ENCODE data around the gene ARHGAP9. TPM values are rescaled to one million over a fixed set of nuclear protein-coding genes. Genes with fewer than 3 reads are reported as not detected.

ARHGAP9 gene
- total RNA-seq, 1 experiment from 2014 or later = 0.92 TPM

DNA sequence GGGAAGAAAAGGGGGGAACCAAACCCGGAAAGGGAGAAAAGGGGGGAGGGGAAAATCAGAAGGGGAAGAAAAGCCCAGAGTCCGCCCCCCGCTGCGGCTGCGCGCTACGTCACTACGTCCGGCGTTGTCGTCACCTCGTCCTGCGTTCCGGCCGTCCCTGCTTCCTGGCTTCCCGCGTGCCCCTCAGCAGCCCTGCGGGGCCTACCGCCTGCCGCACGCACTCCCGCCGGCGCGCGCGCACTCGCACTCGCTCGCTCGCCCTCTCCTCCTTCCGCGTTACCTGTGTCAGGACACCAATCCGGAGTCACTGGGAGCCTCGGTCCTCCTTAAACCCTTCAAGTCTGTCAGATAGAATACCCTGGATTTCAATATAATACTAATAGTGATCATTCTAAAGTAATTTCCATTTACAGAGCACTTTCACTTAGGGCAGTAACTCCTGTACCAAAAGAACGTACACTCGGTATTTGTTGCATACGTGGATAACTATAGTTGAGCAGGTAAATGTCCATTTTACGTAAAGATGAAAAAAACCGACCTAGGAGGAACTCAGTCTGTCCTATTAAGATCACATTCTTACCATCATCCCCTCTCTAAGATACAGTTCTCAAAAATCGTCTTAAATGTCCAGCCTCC, 48.6 kb downstream of the ARHGAP9 start, which contains the start of gene R3HDM2:
Gene R3HDM2 (minus strand): TSS at position 113 of the 636 bp plus-strand sequence. CDS start 120,615 bp downstream, outside the sequence.
- H3K27ac ChIP-seq (ENCODE audit: low read length) = peak within 1 kb of the TSS; percentile 98
- no peaks in the 10 kb centered on the region for H3K27me3 ChIP-seq (ENCODE audit: control insufficient read depth, insufficient read depth, low read length)
- ChIA-PET POLR2A (interaction anchor here (0.6 kb wide), 1 partner anchor 313 kb away, joined by 4 read pairs; the partner anchor contains the start of gene TSPAN31), CTCF (no interaction called here)
- peak within 1 kb of the TSS; percentile 60 to 86 for H3K4me3 ChIP-seq (ENCODE audit: low read depth in 2 of 2, low read length in 2 of 2)
- intact Hi-C loops (cut with micrococcal nuclease; ENCODE audit: unreplicated experiment) (no loop called here), in situ Hi-C loops (cut with HindIII; ENCODE audit: low pct_unique_long_range_greater_than_20kb, low sequenced_read_pairs) (no loop called here)
- DNase-seq (ENCODE audit: low read depth, low spot score) (peak; percentile 39), ATAC-seq (peak; percentile 98)
- H3K36me3 ChIP-seq (ENCODE audit: control insufficient read depth, insufficient read depth, low read length) = no peaks in the 10 kb centered on the region
- H3K9me3 ChIP-seq (ENCODE audit: control insufficient read depth, insufficient read depth, low read depth, low read length) = no peaks in the 10 kb centered on the region
- peak; percentile 89 for TF ChIP-seq POLR2AphosphoS5 (IDR thresholded peaks at IDR 0.05; ENCODE audit: low read depth, low read length)
- TF ChIP-seq, protein P1, sequence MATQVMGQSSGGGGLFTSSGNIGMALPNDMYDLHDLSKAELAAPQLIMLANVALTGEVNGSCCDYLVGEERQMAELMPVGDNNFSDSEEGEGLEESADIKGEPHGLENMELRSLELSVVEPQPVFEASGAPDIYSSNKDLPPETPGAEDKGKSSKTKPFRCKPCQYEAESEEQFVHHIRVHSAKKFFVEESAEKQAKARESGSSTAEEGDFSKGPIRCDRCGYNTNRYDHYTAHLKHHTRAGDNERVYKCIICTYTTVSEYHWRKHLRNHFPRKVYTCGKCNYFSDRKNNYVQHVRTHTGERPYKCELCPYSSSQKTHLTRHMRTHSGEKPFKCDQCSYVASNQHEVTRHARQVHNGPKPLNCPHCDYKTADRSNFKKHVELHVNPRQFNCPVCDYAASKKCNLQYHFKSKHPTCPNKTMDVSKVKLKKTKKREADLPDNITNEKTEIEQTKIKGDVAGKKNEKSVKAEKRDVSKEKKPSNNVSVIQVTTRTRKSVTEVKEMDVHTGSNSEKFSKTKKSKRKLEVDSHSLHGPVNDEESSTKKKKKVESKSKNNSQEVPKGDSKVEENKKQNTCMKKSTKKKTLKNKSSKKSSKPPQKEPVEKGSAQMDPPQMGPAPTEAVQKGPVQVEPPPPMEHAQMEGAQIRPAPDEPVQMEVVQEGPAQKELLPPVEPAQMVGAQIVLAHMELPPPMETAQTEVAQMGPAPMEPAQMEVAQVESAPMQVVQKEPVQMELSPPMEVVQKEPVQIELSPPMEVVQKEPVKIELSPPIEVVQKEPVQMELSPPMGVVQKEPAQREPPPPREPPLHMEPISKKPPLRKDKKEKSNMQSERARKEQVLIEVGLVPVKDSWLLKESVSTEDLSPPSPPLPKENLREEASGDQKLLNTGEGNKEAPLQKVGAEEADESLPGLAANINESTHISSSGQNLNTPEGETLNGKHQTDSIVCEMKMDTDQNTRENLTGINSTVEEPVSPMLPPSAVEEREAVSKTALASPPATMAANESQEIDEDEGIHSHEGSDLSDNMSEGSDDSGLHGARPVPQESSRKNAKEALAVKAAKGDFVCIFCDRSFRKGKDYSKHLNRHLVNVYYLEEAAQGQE (IDR thresholded peaks at IDR 0.05; ENCODE audit: insufficient read depth in 1 of 2, low read depth in 2 of 2, low read length in 1 of 2) = no peak
- 0 out of 2 replicates have a peak, but pooled peaks have one; percentile 42 for TF ChIP-seq SIN3A (IDR thresholded peaks at IDR 0.05; ENCODE audit: borderline replicate concordance, insufficient read depth, low read depth, low read length)
- TF ChIP-seq TCF7L2 (IDR thresholded peaks at IDR 0.05; ENCODE audit: low read depth, low read length) = no peak
- TF ChIP-seq, protein P2, sequence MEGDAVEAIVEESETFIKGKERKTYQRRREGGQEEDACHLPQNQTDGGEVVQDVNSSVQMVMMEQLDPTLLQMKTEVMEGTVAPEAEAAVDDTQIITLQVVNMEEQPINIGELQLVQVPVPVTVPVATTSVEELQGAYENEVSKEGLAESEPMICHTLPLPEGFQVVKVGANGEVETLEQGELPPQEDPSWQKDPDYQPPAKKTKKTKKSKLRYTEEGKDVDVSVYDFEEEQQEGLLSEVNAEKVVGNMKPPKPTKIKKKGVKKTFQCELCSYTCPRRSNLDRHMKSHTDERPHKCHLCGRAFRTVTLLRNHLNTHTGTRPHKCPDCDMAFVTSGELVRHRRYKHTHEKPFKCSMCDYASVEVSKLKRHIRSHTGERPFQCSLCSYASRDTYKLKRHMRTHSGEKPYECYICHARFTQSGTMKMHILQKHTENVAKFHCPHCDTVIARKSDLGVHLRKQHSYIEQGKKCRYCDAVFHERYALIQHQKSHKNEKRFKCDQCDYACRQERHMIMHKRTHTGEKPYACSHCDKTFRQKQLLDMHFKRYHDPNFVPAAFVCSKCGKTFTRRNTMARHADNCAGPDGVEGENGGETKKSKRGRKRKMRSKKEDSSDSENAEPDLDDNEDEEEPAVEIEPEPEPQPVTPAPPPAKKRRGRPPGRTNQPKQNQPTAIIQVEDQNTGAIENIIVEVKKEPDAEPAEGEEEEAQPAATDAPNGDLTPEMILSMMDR (IDR thresholded peaks at IDR 0.05) = no peak
- TSS peak; percentile 97 for BruUV-seq (replicated peaks)
- peaks cover 6% of the 10 kb centered on the region for H3K4me1 ChIP-seq (ENCODE audit: control insufficient read depth, insufficient read depth, low read length)

DNA sequence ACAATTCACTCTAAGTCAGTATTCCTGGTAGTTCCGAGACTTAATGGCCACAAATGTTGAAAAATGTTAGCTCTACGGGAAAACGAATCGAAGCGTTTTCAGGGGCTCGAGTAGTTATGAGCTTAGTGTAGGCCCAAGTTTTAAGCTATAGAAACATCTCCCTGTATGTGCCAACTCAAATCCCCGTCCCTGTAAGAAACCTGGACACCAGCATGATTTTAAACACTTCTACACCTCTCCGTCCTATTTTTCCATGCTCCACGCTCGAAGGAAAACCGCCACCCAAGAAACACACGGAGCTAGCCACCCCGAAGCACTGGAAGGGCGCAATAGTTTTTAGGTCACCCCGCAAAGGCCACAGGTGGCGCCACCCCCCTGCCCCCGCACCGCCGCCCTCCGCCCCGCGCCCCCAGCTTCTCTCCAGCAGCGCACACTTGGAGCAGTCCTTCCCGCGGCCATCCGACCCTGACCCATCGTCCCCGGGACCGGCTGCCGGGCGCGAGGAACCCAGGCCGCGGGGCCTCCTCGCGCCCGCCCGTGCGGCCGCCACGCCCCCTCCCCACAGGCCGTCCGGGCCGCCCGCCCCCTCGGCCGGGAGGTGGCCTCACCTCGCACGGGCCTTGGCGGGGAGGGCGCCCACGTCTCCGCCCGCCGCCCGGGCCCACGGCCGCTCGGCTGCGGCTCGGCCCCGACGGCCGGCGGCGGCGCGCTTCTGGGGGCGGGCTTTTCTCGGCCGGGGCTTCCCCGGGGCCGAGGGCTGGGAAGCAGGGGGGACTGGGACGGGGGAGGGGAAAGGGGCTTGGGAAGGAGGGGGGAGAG, 49.3 kb downstream of the ARHGAP9 start:
- no peak; the same call in 1 of the 2 replicates for TF ChIP-seq POLR2AphosphoS5 (IDR thresholded peaks at IDR 0.05; ENCODE audit: low read depth, low read length)
- TF ChIP-seq TCF7L2 (IDR thresholded peaks at IDR 0.05; ENCODE audit: low read depth, low read length) = no peak
- TF ChIP-seq SIN3A (IDR thresholded peaks at IDR 0.05; ENCODE audit: borderline replicate concordance, insufficient read depth, low read depth, low read length) = no peak; the same call in 1 of the 2 replicates
- TF ChIP-seq, protein P2 (IDR thresholded peaks at IDR 0.05) = no peak; the same call in 1 of the 2 replicates
- TF ChIP-seq, protein P1 (IDR thresholded peaks at IDR 0.05; ENCODE audit: insufficient read depth in 1 of 2, low read depth in 2 of 2, low read length in 1 of 2) = no peak
- Histone ChIP-seq H3K36me3 (ENCODE audit: control insufficient read depth, insufficient read depth, low read length) (no peaks in the 10 kb centered on the region), H3K9me3 (ENCODE audit: control insufficient read depth, insufficient read depth, low read depth, low read length) (no peaks in the 10 kb centered on the region), H3K27ac (ENCODE audit: low read length) (peak overlapping the region; percentile 97), H3K27me3 (ENCODE audit: control insufficient read depth, insufficient read depth, low read length) (no peaks in the 10 kb centered on the region), H3K4me3 (ENCODE audit: low read depth in 2 of 2, low read length in 2 of 2) (peak overlapping the region; percentile 60 to 86), H3K4me1 (ENCODE audit: control insufficient read depth, insufficient read depth, low read length) (peaks cover 6% of the 10 kb centered on the region)
- no TSS peak for BruUV-seq (replicated peaks)
- no peak for DNase-seq (ENCODE audit: low read depth, low spot score)
- intact Hi-C loops (cut with micrococcal nuclease; ENCODE audit: unreplicated experiment) = no loop called here
- in situ Hi-C loops (cut with HindIII; ENCODE audit: low pct_unique_long_range_greater_than_20kb, low sequenced_read_pairs) = no loop called here
- POLR2A ChIA-PET = interaction anchor here (0.6 kb wide), 3 partner anchors 12 to 314 kb away, joined by 4 to 7 read pairs (median 5); partner anchors contain the start of gene TSPAN31
- peak; percentile 89 for ATAC-seq
- CTCF ChIA-PET = interaction anchor here (0.6 kb wide), 2 partner anchors 21 to 29 kb away, joined by 3 to 5 read pairs; partner anchors contain the start of gene GLI1
